K562 (cell line): ENCODE measurements around the gene GLRA1. TPM values are rescaled to one million over a fixed set of nuclear protein-coding genes. Genes with fewer than 3 reads are reported as not detected.
A peak's percentile ranks its signal among the peaks of the same experiment; 100 is the strongest.

Experiments used
- ATAC-seq: fragments of 200-7000 bp; cut with Tn5 transposase; 3 replicates; pipeline ENCODE4 v1.9.1; 2020; ENCODE audit warnings: moderate library complexity
- BruUV-seq: library from RNA; stranded (reverse); fragments of 400-500 nt; replicated peaks from 2 replicates; lab custom pipeline; 2021; lab: Mats Ljungman, UMichigan
- CTCF ChIA-PET: fragments of 300-600 bp; formaldehyde crosslinking; extraction: SDS; loops from one replicate; lab custom pipeline; 2021; ENCODE audit warnings: low intra/inter-chr PET ratio; lab: Yijun Ruan, JAX
- POLR2A ChIA-PET: fragments of 300-600, 350-650 bp; sonication (Branson Sonifier 250); formaldehyde crosslinking; extraction: SDS; loops from one replicate; lab custom pipeline; 2021; ENCODE audit warnings: antibody characterized with exemption, inconsistent platforms; lab: Yijun Ruan, JAX
- DNase-seq, 4 experiments: peaks; one replicate each; pipeline versions ENCODE4 v3.0.0 to v3.0.0-alpha.2; 2011 to 2018; ENCODE audit warnings: low spot score in 3 of 4, mixed read lengths in 3 of 4; ENCODE audit errors: extremely low read depth in 1 of 4
- FAIRE-seq: peaks from 2 replicates; lab custom pipeline; 2011; peaks lifted over from hg19 to GRCh38; lab: Jason Lieb, UNC
- H2AFZ ChIP-seq: 2 replicates; pipeline ENCODE4 v1.6.0; 2011; ENCODE audit warnings: low read depth, low read length, control low read depth, inconsistent platforms
- H3K27ac ChIP-seq: fragments of 200-600 bp; 3 replicates; pipeline ENCODE4 v1.8.0; 2011; ENCODE audit warnings: low read depth, mild to moderate bottlenecking, control low read depth, inconsistent platforms, low read length, moderate library complexity, mixed read lengths; ENCODE audit errors: extremely low read depth
- H3K27me3 ChIP-seq, 2 experiments: fragments of 300-600 bp in 1 of 2; 2 replicates in 1 of 2; 3 replicates in 1 of 2; pipeline versions ENCODE4 v1.6.0 to v1.8.0; 2011; ENCODE audit warnings: inconsistent platforms in 2 of 2, low read length in 2 of 2, mild to moderate bottlenecking in 1 of 2, mixed read lengths in 1 of 2, moderate library complexity in 1 of 2; ENCODE audit not compliant: control insufficient read depth in 2 of 2, insufficient read depth in 2 of 2
- H3K36me3 ChIP-seq: fragments of 300-600 bp; 3 replicates; pipeline ENCODE4 v1.8.0; 2011; ENCODE audit warnings: mild to moderate bottlenecking, low read length, inconsistent platforms; ENCODE audit not compliant: control insufficient read depth, insufficient read depth
- H3K4me1 ChIP-seq, 2 experiments: fragments of 200-600 bp in 1 of 2; replicated peaks in 1 of 2; 2 replicates in 1 of 2; 3 replicates in 1 of 2; pipeline versions ENCODE4 v1.5.1 to v1.8.0; 2011; ENCODE audit warnings: inconsistent platforms in 2 of 2, low read length in 2 of 2, mild to moderate bottlenecking in 1 of 2, mixed read lengths in 1 of 2, moderate library complexity in 1 of 2; ENCODE audit not compliant: control insufficient read depth in 2 of 2, insufficient read depth in 2 of 2
- H3K4me2 ChIP-seq: 2 replicates; pipeline ENCODE4 v1.6.1; 2011; ENCODE audit warnings: low read length, control low read depth, inconsistent platforms, mixed read lengths; ENCODE audit not compliant: insufficient read depth
- H3K4me3 ChIP-seq: fragments of 200-600 bp; sonication (generic), shearing (Covaris generic); 2 replicates; pipeline ENCODE4 v1.5.1; 2016; ENCODE audit warnings: control low read depth, inconsistent platforms
- H3K79me2 ChIP-seq: fragments of 200-600 bp; 3 replicates; pipeline ENCODE4 v1.8.0; 2011; ENCODE audit warnings: low read length, inconsistent platforms; ENCODE audit not compliant: control insufficient read depth, insufficient read depth
- H3K9ac ChIP-seq, 2 experiments: 2 replicates each; pipeline versions ENCODE4 v1.6.0 to v1.6.1; 2011; ENCODE audit warnings: low read depth in 2 of 2, low read length in 2 of 2, control low read depth in 1 of 2, inconsistent platforms in 1 of 2, mild to moderate bottlenecking in 1 of 2, mixed read lengths in 1 of 2; ENCODE audit not compliant: insufficient read depth in 1 of 2
- H3K9me1 ChIP-seq: one replicate; pipeline ENCODE4 v1.6.0; 2011; ENCODE audit warnings: inconsistent platforms, mild to moderate bottlenecking, low read length, moderate library complexity; ENCODE audit not compliant: control insufficient read depth, insufficient read depth
- H3K9me3 ChIP-seq: replicated peaks from 2 replicates; pipeline ENCODE4 v1.5.1; 2011; ENCODE audit warnings: low read depth, low read length, inconsistent platforms; ENCODE audit not compliant: control insufficient read depth, insufficient read depth
- H4K20me1 ChIP-seq: replicated peaks from 2 replicates; pipeline ENCODE4 v1.6.1; 2011; ENCODE audit warnings: low read length, inconsistent platforms, mixed read lengths; ENCODE audit not compliant: control insufficient read depth, insufficient read depth
- CBX1 ChIP-seq: sonication (generic); IDR thresholded peaks from 2 replicates; pipeline ENCODE4 v1.6.1; 2016; ENCODE audit warnings: antibody characterized with exemption, low read depth, mild to moderate bottlenecking
- PPARD ChIP-seq: fragments of 250-450 bp; sonication (Bioruptor Pico); IDR thresholded peaks from 2 replicates; pipeline ENCODE4 v1.8.0; 2022; ENCODE audit warnings: inconsistent platforms, mild to moderate bottlenecking, moderate library complexity
- RBM25 ChIP-seq: fragments of 200-400 bp; formaldehyde crosslinking; IDR thresholded peaks from 2 replicates; pipeline ENCODE4 v1.6.1; 2018; ENCODE audit warnings: low read length, low read depth, moderate library complexity; ENCODE audit not compliant: severe bottlenecking
- SIRT6 ChIP-seq: IDR thresholded peaks from one replicate; pipeline ENCODE4 v1.6.1; 2012; ENCODE audit warnings: low read depth, mild to moderate bottlenecking, control low read depth, inconsistent platforms, low read length, moderate library complexity
- U2AF1 ChIP-seq: fragments of 200-400 bp; formaldehyde crosslinking; optimal IDR thresholded peaks from 2 replicates; pipeline ENCODE3; 2017; ENCODE audit warnings: mild to moderate bottlenecking, low read depth, low read length, moderate library complexity
- ZFP91 ChIP-seq: sonication (generic); formaldehyde crosslinking; IDR thresholded peaks from 2 replicates; pipeline ENCODE4 v1.8.0; 2022; ENCODE audit warnings: mild to moderate bottlenecking, missing genetic modification reagents
- ZNF449 ChIP-seq: fragments of 250-450 bp; sonication (Bioruptor Pico); IDR thresholded peaks from 2 replicates; pipeline ENCODE4 v1.8.0; 2022; ENCODE audit warnings: moderate library complexity, mild to moderate bottlenecking, inconsistent platforms
- ZNF639 ChIP-seq, 2 experiments: fragments of 200-800 bp in 1 of 2; sonication (Bioruptor generic) in 1 of 2; sonication (generic) in 1 of 2; formaldehyde crosslinking in 1 of 2; IDR thresholded peaks in 1 of 2; conservative IDR thresholded peaks in 1 of 2; 2 replicates each; pipeline versions ENCODE4 v1.5.0 to v1.6.1; 2016 to 2020; ENCODE audit warnings: missing compliant biosample characterization in 1 of 2, missing genetic modification characterization in 1 of 2, missing genetic modification reagents in 1 of 2
- ZNF644 ChIP-seq: fragments of 200-800 bp; sonication (Bioruptor generic); IDR thresholded peaks from 2 replicates; pipeline ENCODE4 v1.6.1; 2016; ENCODE audit warnings: low read depth, missing genetic modification characterization, missing compliant biosample characterization
- WGBS: fragments of 100-300 bp; shearing (Covaris generic); methylation state at CpG from one replicate; pipeline ENCODE4 v1.1.6; 2016; ENCODE audit warnings: low coverage, mixed read lengths; ENCODE audit not compliant: insufficient coverage; ENCODE audit errors: missing lambda C conversion rate; 5-methylcytosine and 5-hydroxymethylcytosine counted together
- in situ Hi-C: fragments of 300-500 bp; cut with MboI; formaldehyde crosslinking; loops from 4 replicates; pipeline ENCODE4 v1.15.0; 2018; ENCODE audit warnings: inconsistent platforms, mixed read lengths
- intact Hi-C: fragments of 100-400 bp; cut with micrococcal nuclease; formaldehyde crosslinking; loops from 2 replicates; pipeline ENCODE4 v1.14.2; 2022
- polyA plus RNA-seq, 8 experiments: library from polyadenylated mRNA; depleted of rRNA in 4 of 8; stranded (reverse) in 5 of 8; unstranded in 3 of 8; fragments of >200 nt; fragmentation: Nextera tagmentation in 2 of 8; fragmentation: Illumina TruSeq in 1 of 8; extraction: Ambion mirVana in 2 of 8; extraction: Trizol in 1 of 8; gene quantifications; 2 replicates each; pipeline versions ENCODE4 v1.2.1 to v1.2.3, GENCODE V29; 2011 to 2014; ENCODE audit warnings: inconsistent platforms in 1 of 8, missing spikeins in 1 of 8
- total RNA-seq, 7 experiments: library from RNA; depleted of rRNA in 6 of 7; stranded (reverse); fragments of >200 nt in 6 of 7; fragmentation: Illumina TruSeq in 2 of 7; extraction: Trizol in 2 of 7; gene quantifications; 2 replicates each; pipeline versions ENCODE4 v1.2.1 to v1.2.3, GENCODE V29; 2011 to 2021; ENCODE audit warnings: low replicate concordance in 1 of 7

Gene GLRA1
- total and polyA plus RNA-seq, 9 of the 15 experiments (the other 6 are each of a cell fraction or from before 2014, with no cell fraction given) = not detected

GRCh38 chr5:151956725-151957124 lies 32.1 kb upstream of the GLRA1 start:
- BruUV-seq = no TSS peak
- Histone ChIP-seq H3K79me2 (no peaks in the 10 kb centered on the region), H3K27me3 (no peaks in the 10 kb centered on the region), H3K4me3 (no peak overlapping the region), H3K9me1 (no peaks in the 10 kb centered on the region), H4K20me1 (no peaks in the 10 kb centered on the region), H3K9ac (no peak overlapping the region), H3K4me1 (no peaks in the 10 kb centered on the region), H3K27ac (no peak overlapping the region), H3K36me3 (no peaks in the 10 kb centered on the region), H3K9me3 (no peaks in the 10 kb centered on the region), H3K4me2 (no peak overlapping the region), H2AFZ (no peak overlapping the region)
- FAIRE-seq (no peak), ATAC-seq (no peak), DNase-seq (no peak)
- intact Hi-C loops (no loop called here), in situ Hi-C loops (no loop called here)
- WGBS = 0% methylated on average over 3 of the region's 3 CpGs
- CTCF ChIA-PET = no interaction called here
- POLR2A ChIA-PET = interaction anchor here (0.5 kb wide), 1 partner anchor 249 kb away, joined by 3 read pairs; no protein-coding TSS in a partner anchor
- TF ChIP-seq ZNF644 (tag) (no peak), RBM25 (peak; percentile 10), ZNF449 (CRISPR knock-in tag) (no peak), PPARD (CRISPR knock-in tag) (no peak)

GRCh38 chr5:151954255-151954654 lies 29.6 kb upstream of the GLRA1 start:
- Histone ChIP-seq H3K9ac (no peak overlapping the region), H2AFZ (no peak overlapping the region), H4K20me1 (no peaks in the 10 kb centered on the region; the same call in 1 of the 2 replicates), H3K36me3 (no peaks in the 10 kb centered on the region), H3K27me3 (no peaks in the 10 kb centered on the region), H3K27ac (no peak overlapping the region), H3K4me1 (no peaks in the 10 kb centered on the region), H3K9me3 (no peaks in the 10 kb centered on the region), H3K79me2 (no peaks in the 10 kb centered on the region), H3K4me2 (no peak overlapping the region), H3K9me1 (no peaks in the 10 kb centered on the region), H3K4me3 (no peak overlapping the region)
- intact Hi-C loops = no loop called here
- ATAC-seq (no peak), FAIRE-seq (no peak), DNase-seq (no peak)
- no peak for TF ChIP-seq SIRT6
- TF ChIP-seq U2AF1 = no peak
- no peak for TF ChIP-seq ZFP91 (CRISPR knock-in tag)
- no peak for TF ChIP-seq ZNF639 (CRISPR knock-in tag; conservative IDR thresholded peaks at IDR 0.05 in 1 of 2, IDR thresholded peaks at IDR 0.05 in 1 of 2)
- no peak for TF ChIP-seq CBX1
- ChIA-PET CTCF (no interaction called here), POLR2A (interaction anchor here (0.8 kb wide), 1 partner anchor 13 kb away, joined by 3 read pairs; no protein-coding TSS in a partner anchor)
- BruUV-seq = no TSS peak
- in situ Hi-C loops = no loop called here
- 0% methylated on average over 4 of the region's 4 CpGs for WGBS
